ENCODE measurements around the gene PDGFA. TPM values are rescaled to one million over a fixed set of nuclear protein-coding genes. Genes with fewer than 3 reads are reported as not detected.

Gene PDGFA
- total RNA-seq, 2 experiments from 2014 or later: 16.7 to 18.8 TPM

GRCh38 chr7:564176-564865, 44.7 kb upstream of the PDGFA start:
- H3K36me3 Mint-ChIP-seq (ENCODE audit: low read depth): peaks cover 17% of the 10 kb centered on the region
- peaks cover 9% of the 10 kb centered on the region for H3K4me1 Mint-ChIP-seq (ENCODE audit: low read depth)
- no peak overlapping the region for H3K4me3 Mint-ChIP-seq
- H3K9me3 Mint-ChIP-seq: peaks cover 5% of the 10 kb centered on the region
- DNase-seq (no peak), ATAC-seq (no peak)
- TF ChIP-seq CTCF (IDR thresholded peaks at IDR 0.05): no peak
- POLR2A ChIA-PET: no interaction called here
- intact Hi-C loops (cut with micrococcal nuclease): no loop called here
- no peak overlapping the region for H3K27ac Mint-ChIP-seq
- H3K27me3 Mint-ChIP-seq: no peaks in the 10 kb centered on the region
- CTCF ChIA-PET: no interaction called here

- H3K27me3 Mint-ChIP-seq: no peaks in the 10 kb centered on the region
- no peak for ATAC-seq
- no peak overlapping the region for H3K27ac Mint-ChIP-seq
- H3K9me3 Mint-ChIP-seq: peaks cover 5% of the 10 kb centered on the region
- ChIA-PET POLR2A (no interaction called here), CTCF (no interaction called here)
- no peak overlapping the region for H3K4me3 Mint-ChIP-seq
- H3K4me1 Mint-ChIP-seq (ENCODE audit: low read depth): peaks cover 9% of the 10 kb centered on the region
- DNase-seq: no peak
- no peak for TF ChIP-seq CTCF (IDR thresholded peaks at IDR 0.05)
- intact Hi-C loops (cut with micrococcal nuclease): no loop called here
- H3K36me3 Mint-ChIP-seq (ENCODE audit: low read depth): peaks cover 17% of the 10 kb centered on the region
Observed at GRCh38 chr7:563629-564170, 44.1 kb upstream of the PDGFA start.

- TF ChIP-seq CTCF (IDR thresholded peaks at IDR 0.05): no peak
- POLR2A ChIA-PET: no interaction called here
- DNase-seq: no peak
- H3K4me3 Mint-ChIP-seq: no peak overlapping the region
- H3K27me3 Mint-ChIP-seq: no peaks in the 10 kb centered on the region
- ATAC-seq: no peak
- intact Hi-C loops (cut with micrococcal nuclease): no loop called here
- H3K27ac Mint-ChIP-seq: peak overlapping the region; percentile 21
- peaks cover 9% of the 10 kb centered on the region for H3K4me1 Mint-ChIP-seq (ENCODE audit: low read depth)
- peaks cover 5% of the 10 kb centered on the region for H3K9me3 Mint-ChIP-seq
- CTCF ChIA-PET: no interaction called here
- H3K36me3 Mint-ChIP-seq (ENCODE audit: low read depth): peaks cover 14% of the 10 kb centered on the region
Observed at GRCh38 chr7:562789-563628, 43.4 kb upstream of the PDGFA start.

- peaks cover 14% of the 10 kb centered on the region for H3K36me3 Mint-ChIP-seq (ENCODE audit: low read depth)
- H3K9me3 Mint-ChIP-seq: peaks cover 5% of the 10 kb centered on the region
- no peak overlapping the region for H3K4me3 Mint-ChIP-seq
- intact Hi-C loops (cut with micrococcal nuclease): no loop called here
- no peak overlapping the region for H3K27ac Mint-ChIP-seq
- no peak for TF ChIP-seq CTCF (IDR thresholded peaks at IDR 0.05)
- ChIA-PET CTCF (no interaction called here), POLR2A (no interaction called here)
- no peaks in the 10 kb centered on the region for H3K27me3 Mint-ChIP-seq
- H3K4me1 Mint-ChIP-seq (ENCODE audit: low read depth): peaks cover 9% of the 10 kb centered on the region
- no peak for ATAC-seq
- no peak for DNase-seq
Observed at GRCh38 chr7:562374-562675, 42.7 kb upstream of the PDGFA start.

Measured in activated CD8-positive, alpha-beta T cell treated with anti-CD3 and anti-CD28 coated beads for 36 hours (primary cell).